Stimulated activated naive CD4-positive, alpha-beta T cell treated with Interleukin-2 at 50 U/mL for 16 hours (primary cell): Measurements from ENCODE around the gene TTC21A.
"Not testable (repeated sequence)": the region's sequence is repeated elsewhere in the genome, so short reads cannot be mapped to it uniquely, and the experiment has no call there.

Source experiments
- DNase-seq: peaks from one replicate; lab custom pipeline; 2025; lab: John Stamatoyannopoulos, UW

The TTC21A gene

GRCh38 chr3:39154280-39155021 is 47.0 kb downstream of the TTC21A start:
- DNase-seq = no peak

- no peak for DNase-seq
Observed at GRCh38 chr3:39156421-39156820, 48.9 kb downstream of the TTC21A start.

- no peak for DNase-seq
Observed at GRCh38 chr3:39157359-39157758, 49.9 kb downstream of the TTC21A start.

- no peak for DNase-seq
Observed at GRCh38 chr3:39158148-39158715, 50.8 kb downstream of the TTC21A start.

- DNase-seq = no peak
Observed at GRCh38 chr3:39164414-39164813, 56.9 kb downstream of the TTC21A start.

DNA sequence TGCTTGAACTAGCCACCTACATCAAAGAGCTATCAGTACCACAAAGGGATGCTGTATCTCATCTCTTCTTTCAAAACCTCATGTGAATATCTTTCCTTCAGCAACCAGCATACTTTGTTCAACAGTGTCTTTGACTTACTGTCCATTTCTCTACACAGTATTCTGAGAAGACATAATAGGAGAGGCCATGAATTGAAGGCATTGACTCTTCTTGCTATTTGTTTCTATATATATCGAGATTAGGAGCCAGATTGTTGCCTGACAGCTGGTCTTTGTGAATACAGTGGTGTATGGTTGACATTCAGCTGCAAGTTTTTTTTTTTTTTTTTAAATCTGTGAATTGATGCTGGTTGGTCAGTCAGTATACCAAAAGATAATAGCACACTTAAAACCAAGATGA is 58.0 kb downstream of the TTC21A start:
- DNase-seq = no peak

DNA sequence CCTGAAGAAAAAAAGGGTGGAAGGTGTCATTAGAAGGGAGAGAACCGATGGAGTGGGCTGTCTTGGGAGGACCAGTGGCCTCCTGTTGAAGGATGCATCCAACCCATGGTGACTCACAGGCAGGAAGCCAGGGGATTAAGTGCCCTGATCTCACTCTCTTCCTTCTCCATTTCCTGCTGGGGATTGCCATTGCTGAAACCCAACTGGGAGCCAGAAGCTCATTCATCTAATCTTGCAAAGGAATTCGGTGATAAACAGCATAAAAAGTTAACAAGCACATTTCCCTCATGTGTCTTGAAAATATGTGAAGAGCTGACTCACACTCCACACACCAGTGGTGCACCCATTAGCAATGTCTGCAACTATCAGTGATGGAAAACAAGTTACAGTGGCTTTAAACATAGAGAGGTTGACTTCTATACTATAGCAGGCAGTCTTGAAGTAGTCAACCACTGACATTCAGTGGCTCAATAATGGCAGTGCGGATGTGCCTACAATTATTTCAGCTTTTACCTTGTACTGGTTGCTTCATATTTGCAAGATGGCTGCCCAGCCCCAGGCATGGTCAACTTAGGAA is 58.7 kb downstream of the TTC21A start:
- DNase-seq = no peak

- DNase-seq = no peak
Observed at GRCh38 chr3:39166932-39167532, 59.6 kb downstream of the TTC21A start.

- no peak for DNase-seq
Observed at GRCh38 chr3:39168156-39168780, 60.8 kb downstream of the TTC21A start.

DNA sequence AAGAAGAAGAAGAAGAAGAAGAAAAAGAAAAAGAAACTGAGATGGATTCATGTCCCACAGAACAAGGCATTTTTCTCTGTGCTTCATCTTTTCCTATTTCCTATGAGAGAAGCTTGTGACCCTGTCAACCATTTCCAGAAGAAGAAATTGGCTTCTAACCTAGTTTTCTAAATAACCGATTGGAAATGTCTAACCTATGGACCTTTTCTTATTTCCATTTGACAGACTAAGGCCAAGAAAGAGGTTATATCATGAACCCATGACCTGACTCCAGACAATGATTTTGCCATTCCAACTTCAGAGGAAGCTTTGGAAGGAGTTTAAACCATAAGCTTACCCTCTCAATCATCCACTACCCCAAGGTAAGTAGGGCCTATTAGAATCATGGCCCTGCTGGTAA is 62.2 kb downstream of the TTC21A start:
- no peak for DNase-seq

DNA sequence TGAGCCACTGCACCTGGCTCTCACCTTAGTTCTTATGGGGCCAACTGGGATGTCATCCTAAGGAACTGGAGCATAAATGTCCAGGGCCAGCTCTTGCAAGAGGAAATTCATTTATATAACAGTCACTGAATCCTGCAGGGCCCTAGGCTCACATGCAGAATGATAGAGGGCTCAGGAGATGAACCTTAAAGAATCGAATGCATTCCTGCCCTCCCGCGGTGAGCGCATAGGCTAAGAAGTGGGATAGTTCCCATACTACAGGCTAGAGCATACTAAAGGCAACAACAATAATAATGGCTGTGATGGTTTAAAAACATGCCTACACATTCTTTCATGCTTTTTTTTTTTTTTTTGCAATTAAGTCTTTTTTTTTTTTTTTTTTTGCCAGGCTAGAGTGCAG is 63.0 kb downstream of the TTC21A start:
- DNase-seq = no peak

DNA sequence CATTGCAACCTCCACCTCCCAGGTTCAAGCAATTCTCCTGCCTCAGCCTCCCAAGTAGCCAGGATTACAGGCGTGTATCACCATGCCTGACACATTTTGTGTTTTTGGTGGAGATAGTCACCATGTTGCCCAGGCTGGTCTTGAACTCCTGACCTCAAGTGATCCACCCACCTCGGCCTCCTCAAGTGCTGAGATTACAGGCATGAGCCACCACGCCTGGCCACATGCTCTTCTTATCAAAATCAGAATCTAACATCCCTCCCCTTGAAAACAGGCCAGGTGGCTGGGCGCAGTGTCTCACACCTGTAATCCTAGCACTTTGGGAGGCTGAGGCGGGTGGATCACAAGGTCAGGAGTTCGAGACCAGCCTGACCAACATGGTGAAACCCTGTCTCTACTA is 63.4 kb downstream of the TTC21A start:
- DNase-seq = not testable (repeated sequence)

- DNase-seq = no peak
Observed at GRCh38 chr3:39171860-39172259, 64.4 kb downstream of the TTC21A start.

DNA sequence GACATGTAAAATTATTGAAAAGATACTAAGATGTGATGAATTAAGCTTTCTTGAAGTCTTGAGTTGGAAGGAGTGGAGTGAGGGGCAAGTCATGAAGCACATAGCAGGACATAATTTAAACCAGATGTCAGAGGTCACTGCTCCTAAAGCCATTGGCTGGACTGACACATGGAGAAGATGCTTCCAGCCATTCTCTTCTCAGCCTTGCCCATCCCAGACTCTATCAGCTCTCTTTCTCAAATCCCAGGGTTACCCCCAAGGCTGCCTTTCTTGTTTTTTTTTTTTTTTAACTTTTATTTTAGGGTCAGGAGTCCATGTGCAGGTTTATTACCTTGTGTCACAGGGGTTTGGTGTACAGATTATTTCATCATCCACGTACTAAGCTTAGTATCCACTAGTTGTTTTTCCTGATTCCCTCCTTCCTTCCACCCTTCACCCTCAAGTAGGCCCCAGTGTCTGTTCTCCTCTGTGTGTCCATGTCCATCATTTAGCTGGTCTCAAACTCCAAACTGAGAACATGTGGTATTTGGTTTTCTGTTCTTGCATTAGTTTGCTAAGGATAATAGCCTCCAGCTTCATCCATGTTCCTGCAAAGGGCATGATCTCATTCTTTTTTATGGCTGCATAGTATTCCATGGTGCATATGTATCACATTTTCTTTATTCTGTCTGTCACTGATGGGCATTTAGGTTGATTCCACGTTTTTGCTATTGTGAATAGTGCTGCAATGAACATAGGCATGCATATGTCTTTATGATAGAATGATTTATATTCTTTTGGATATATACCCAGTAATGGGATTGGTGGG is 66.0 kb downstream of the TTC21A start:
- no peak for DNase-seq

- no peak for DNase-seq
Observed at GRCh38 chr3:39176025-39176714, 68.7 kb downstream of the TTC21A start.

DNA sequence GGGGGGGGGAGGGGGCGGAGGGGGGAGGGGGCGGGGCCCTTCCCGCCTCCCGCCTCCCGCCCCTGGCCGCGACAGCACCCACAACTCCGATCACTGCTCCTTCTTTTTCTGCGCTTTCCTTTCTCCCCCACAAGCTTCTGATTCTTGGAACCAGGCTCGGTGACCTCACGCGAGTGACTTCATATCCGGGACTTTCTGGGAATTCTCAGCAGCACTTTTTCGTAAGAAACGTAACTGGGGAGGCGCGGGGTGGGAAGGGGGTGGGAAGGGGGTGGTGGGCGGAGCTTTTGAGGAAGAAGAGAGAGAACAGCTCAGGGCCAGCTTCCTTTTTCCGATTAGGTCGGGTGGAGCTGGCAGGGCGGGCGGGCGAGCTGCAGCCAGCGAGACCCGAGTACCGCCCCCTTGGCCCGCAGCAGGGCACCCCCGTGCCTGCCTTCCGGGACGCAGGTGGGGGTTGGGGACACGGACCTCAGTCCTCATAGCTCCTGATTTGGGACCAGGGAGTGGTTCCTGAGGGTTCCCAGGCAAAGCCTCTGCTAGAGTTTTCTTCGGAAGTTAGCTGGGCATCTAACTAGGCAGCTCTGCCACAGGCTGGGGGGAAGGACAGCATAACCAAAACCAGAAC is 70.3 kb downstream of the TTC21A start:
- peak; percentile 72 for DNase-seq

- DNase-seq = no peak
Observed at GRCh38 chr3:39178553-39178952, 71.1 kb downstream of the TTC21A start.

- DNase-seq = no peak
Observed at GRCh38 chr3:39180183-39180545, 72.7 kb downstream of the TTC21A start.

GRCh38 chr3:39180546-39181346 is 73.3 kb downstream of the TTC21A start:
- peak; percentile 84 for DNase-seq
